HG03439 (cell line): Measurements from ENCODE around the gene ULK2.
"Not testable (repeated sequence)": the region's sequence is repeated elsewhere in the genome, so short reads cannot be mapped to it uniquely, and the experiment has no call there.

ENCODE experiments used
- ATAC-seq: cut with Tn5 transposase; IDR thresholded peaks from one replicate; pipeline ENCODE4 v1.9.1; 2021; ENCODE audit warnings: mild to moderate bottlenecking, moderate library complexity; ENCODE audit not compliant: unreplicated experiment

The ULK2 gene

DNA sequence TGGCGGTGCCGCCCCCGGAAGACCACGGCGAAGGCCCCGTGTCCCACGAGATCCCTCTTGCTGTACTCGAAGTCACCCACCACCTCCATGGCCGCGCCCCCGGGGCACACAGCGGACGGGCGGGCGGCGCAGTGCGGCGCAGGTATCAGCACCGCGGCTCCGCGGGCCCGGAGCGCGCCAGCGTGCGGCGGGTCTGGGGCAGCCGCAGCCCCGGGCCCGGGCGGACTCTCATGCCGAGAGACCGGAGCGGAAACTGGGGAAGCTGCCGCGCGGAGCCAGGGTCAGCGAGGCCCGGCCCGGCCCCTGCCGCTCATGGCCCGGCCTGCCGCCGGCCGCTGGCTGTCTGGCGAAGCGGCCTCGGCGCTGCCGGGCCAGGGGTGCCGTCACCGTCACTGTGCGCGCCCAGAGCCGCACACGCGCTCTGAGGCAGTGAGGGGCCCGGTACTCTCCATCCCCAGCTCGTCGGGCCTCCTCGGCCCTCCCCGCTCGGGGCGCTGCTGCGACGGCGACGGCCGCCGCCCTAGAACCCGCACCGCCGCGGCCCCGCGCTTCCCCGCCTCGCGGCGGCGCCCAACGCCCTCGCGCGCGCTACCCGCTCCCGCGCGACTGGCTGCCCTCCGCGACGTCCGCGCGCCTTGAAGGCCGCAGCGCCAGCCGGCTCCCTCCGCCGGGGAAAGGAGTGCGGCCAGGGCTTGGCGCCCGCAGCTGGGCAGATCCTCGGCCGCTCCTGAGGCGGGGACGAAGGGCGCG, at the start of gene ULK2:
TSS of gene ULK2 (minus strand) at position 608 of the 750 bp plus-strand sequence. CDS start at position 89, 519 bp downstream.
- peak; percentile 51 for ATAC-seq

DNA sequence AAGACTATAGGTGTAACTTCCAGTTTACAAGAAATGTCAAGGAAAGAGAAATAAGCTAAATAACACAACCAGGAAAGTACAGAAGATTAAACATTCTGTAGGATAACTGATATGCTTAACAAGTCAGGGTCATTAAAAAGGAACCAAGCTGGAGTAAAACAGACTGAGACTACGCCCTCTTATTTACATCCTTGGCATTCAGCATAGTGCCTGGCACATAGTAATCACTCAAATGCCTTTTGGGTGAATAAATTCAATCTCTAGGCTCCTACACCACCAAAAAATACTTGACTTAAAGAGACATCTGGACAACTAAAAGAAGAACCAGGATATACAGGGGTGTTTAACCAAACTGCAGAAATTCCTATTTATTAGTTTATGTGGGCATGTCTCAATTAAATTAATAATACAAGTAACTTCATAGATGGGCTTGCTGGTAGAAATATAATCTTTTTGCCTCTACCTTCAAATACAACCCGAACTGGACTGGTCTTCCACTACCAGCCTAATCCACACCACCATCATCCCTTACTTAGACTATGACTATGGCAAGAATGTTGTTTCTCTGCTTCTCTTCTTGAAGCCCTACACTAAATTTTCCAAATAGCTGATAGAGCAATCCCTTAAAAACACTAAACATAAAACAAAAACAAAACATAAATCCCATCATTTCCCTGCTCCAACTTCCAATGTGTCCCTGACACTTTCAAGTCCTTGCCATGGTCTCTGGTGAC, 47.7 kb upstream of the ULK2 start:
- ATAC-seq: no peak

DNA sequence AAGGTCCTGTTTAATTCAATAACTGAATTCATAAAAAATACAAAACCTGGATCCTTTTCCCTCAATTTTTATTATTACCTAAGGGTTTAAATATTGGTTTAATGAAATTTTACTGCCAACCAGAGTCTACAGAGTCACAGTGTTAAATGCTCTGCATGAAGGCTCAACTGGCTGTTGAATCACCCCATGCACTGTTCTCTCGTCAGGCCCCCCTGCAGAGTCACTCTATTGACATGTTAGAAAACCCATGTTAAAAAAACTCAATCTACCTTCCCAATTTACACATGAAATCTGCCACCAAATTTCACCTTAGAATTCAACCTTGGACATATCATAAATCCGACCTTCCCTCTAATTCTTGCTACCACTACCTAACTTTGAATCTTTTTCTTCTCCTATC, 43.3 kb upstream of the ULK2 start:
- no peak for ATAC-seq

DNA sequence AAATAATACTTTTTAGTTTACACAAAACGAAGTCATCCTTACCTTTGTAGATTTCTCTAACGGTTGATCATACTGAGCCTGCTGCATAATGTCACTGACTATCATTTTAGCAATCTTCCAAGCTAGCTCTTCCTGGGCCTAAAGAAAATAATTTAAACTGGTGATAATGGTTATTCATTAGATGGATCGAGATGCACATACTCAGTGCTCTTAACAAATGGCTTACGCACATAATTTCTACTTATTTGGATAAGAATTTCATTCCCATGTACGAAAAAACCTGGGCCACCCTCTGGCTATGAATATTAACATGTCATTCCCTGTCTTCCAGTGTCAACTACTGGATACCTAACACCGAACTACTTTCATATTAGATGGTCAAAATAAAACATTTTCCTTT, 41.4 kb upstream of the ULK2 start:
- ATAC-seq: no peak

DNA sequence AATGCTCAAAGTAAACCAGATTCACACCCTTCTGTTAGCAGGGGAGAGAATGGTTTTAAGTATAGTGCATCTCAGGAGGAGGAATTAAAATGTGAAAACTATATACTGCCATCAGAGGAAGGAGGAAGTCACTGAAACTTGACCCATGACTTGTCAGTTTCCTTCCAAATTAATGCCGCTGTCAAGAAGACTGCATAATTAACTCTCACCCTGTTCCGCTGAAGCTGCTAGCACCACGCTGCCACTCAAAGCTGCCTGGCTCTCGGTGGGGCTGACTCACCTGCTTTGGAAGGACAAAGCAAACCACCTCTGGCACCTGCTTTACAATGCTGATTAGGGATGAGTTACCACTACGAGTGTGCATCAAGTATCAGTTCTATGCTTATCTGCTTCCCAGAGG, 37.8 kb upstream of the ULK2 start:
- no peak for ATAC-seq

DNA sequence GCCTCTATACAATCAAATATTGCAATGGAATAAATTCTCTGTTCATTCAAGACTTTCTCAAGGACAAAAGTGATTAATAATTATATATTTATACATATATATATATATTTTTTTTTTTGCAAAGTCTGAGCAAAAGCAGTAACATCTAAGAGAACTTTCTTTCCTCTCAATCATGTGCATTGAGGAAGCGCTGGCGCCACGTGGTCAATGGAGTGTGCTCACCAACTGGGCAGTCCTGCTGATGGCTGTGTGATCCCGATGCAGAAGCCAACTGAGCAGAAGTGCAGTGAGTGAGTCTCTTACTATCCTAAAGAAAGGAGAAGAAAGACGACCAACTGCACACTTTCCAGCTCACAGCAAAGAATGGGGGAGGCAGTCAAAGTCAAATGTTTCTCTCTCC, 37.2 kb upstream of the ULK2 start:
- no peak for ATAC-seq

DNA sequence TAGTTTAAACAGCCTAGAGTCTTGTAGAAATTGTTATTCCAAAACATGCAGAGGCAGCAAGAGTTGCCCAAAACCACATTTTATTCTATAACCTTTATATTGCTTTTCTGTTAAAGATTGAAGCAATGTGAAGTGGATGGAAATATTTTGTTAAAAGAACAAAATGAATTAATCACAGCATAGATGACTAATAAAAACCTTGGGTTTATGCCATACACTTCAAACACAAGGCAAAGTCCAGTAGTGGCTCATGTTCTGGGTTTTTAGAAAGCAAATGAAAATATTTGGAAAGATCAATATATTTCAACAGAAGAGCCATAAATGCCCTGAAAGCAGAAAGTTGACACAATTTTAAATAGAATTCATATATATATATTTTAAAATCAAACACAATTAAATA, 36.7 kb upstream of the ULK2 start:
- ATAC-seq: no peak

DNA sequence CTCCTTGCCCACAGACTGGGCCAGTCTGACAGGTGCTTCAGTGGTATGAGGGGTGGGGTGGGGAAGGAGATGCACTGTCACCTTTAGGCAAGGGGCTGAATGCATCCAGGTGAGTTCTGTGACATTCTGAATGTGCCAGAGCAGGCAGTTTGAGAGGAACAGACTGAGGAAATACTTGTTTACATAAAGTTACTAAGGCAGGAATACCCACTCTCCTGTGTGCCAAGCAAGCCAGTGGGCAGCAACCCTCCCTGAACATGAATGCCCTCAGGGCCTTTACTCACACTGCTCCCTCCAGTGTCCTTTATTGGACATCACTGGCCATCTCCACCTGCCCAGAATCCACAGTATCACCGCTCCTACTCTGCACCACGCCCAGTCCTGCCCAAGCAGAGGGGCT, 33.1 kb upstream of the ULK2 start:
- no peak for ATAC-seq

DNA sequence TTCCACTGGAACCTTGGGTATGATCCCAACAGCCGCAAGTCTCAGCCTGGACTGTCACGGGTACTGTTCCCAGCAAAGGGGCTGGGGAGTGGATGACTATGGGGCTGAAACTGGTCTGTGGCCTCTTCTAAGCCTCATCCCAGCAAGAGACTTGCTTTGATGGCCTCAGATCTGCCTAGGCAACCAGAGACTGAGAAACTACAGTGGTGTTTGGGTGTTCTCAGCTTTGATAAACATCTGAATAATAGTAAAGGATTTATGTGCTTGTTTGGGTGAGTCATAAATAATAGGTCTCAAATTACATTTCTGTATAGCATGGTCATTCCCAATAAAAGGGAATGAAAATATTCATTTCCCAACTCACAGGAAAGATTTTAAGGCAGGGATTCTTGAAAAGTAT, 30.2 kb upstream of the ULK2 start:
- ATAC-seq: no peak

DNA sequence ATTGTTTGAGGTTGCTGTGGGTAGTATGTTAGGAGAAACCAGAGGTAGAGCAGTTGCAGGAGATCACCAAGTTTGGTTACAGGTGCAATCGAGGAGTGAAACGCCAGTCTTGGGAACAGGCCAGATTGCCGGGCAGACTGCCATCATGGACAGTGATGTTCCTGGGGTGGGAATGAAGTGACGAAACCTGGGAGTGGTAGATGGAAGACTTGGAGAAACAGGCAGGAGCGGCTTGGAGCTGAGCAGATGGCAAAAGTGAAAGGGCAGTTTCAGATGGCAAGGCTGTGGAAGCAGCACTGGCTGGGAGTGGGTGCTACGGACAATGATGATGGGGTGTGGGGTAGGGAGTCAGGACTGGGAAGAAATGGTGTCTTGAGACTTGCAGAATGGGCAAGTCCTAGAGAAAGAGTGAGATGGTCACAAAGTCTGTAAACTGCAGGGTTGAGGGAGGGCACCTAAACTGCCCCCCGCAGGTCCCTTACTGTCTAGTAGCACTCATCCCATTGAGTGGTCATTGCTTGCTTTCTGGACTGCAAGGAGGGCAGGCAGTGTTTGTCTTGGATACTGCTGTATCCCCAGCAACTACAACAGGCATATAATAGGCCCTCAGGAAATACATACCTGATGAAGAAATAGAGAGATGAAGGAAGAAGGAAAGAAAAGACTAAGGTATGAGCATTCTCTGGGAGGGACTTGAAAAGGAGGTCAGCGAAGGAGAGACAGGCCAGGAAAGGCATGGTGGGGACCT, 29.5 kb upstream of the ULK2 start:
- no peak for ATAC-seq

DNA sequence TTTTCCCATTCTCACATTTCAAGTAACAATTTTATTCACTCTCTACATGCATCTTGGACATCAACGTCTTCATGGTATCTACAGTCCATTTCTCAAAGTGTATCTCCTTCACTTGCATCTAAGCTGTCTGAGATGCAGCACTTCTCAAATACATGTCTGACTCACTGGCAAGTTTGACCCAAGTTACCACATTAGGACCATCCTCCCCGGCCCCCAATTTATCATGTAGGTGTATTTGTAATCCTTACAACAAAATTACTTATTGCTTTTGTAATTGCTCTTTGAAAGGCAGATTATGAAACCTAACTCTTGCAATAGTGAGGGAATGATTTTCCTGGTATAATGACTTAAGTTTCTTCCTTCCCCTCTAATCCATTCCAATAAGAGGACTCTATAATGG, 28.9 kb upstream of the ULK2 start:
- ATAC-seq: no peak

DNA sequence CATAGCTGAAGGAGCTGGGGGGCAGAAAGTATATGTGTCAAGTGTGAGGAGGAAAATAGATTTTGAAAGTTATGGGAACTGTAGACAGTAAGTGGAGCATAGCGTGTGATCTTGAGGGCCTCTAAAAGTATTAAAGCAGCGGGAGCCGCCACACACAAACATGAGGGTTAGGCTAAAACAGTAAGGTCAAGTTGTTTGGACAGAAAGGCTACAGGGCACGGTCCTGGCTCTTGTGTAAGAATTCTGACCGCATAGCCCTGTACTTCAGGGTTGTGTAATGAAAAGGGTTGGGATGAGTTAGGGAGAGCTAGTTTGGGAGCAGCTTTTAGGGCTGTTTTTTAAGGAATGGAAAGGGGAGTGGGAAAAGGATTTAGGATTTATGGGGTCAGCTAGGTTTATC, 22.8 kb upstream of the ULK2 start:
- ATAC-seq: not testable (repeated sequence)

DNA sequence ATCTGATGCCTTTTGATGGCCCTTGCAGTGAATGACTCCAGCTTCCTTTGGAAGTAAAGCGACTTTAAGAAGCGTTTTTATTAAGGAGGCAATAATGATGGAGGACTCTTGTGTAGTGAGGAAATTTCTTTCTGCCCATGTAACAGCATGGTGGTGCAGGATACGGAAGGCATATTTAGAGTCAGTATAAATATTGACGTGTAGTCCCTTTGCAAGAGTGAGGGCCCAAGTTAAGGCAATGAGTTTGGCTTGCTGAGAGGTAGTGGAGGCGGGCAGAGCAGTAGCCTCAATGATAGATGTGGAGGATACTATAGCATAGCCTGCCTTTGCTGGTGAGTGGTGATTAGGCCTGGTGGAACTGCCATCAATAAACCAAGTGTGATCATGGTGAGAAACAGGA, 22.3 kb upstream of the ULK2 start:
- not testable (repeated sequence) for ATAC-seq

DNA sequence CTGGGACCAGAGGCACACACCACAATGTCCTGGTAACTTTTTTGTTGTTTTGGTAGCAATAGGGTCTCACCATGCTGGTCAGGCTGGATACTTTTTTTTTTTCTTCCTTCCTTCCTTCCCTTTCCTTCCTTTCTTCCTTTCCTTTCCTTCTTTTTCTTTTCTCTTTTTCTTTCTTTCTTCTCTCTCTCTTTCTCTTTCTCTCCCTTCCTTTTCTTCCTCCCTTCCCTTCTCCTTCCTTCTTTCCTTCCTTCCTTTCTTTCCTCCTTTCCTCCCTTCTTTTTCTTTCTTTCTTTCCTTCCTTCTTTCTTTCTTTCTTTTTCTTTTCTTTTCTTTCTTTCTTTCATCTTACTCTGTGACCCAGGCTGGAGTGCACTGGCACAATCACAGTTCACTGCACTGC, 18.4 kb upstream of the ULK2 start:
- no peak for ATAC-seq

DNA sequence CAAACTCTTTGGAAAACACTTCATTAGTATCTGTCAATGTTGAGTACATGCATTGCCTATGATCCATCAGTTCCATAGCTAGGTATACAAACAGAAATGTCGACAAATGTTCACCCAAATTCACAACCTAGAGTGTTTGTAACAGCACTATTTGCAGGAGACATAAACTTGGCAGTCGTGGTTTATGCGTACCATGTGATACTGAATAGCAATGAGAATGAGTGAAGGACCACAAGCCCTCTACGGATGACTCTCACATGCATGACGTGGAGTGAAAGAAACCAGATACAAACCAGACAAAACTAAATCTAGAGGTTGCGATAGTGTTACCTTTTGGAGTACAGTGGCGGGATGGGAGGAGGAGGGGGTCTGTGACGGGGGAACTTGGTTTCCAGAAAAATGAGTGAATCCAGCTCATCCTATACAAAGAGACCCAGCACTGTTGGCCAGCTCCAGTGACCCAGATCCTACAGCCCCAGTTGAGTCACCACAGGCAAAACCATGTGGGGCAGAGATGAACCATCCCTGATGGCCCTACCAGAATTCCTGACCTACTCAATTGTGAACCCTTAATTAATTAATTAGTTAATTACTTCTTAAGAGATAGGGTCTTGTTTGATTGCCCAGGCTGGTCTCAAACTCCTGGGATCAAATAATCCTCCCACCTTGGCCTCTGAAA, 15.9 kb upstream of the ULK2 start:
- ATAC-seq: no peak

DNA sequence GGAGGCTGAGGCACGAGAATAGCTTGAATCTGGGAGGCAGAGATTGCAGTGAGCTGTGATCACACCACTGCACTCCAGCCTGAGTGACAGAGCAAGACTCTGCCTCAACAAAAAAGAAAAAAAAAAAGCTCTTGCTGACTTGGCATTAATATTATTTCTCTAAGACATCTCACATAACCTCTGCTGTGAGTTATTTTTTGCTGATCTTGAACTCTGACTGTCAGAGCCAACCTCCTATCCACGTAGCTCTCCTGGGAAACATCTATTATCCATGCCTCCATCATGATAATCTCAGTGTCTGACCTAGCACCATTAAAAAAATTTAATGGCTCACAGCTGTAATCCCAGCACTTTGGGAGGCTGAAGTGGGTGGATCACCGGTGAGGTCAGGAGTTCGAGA, 12.7 kb upstream of the ULK2 start:
- ATAC-seq: no peak

DNA sequence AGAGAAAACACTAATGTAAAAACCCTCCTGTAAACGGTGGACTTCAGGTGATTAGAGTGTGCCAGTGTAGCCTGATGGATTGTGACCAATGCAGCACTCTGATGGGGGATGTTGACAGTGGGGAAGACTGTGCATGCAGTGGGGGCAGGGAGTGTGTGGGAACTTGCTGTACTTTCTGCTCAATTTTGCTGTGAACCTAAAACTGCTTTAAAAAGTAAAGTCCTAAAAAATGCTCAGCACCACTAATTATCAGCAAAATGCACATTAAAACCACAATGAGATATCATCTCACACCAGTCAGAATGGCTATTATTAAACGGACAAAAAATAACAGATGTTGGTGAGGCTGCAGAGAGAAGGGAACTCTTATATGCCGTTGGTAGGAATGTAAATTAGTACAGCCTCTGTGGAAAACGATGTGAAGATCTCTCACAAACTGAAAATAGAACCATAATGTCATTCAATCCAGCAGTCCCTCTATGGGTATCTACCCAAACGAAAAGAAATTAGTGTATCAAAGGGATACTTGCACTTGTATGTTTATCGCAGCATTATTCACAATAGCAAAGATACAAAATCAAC, 9.7 kb upstream of the ULK2 start:
- no peak for ATAC-seq

DNA sequence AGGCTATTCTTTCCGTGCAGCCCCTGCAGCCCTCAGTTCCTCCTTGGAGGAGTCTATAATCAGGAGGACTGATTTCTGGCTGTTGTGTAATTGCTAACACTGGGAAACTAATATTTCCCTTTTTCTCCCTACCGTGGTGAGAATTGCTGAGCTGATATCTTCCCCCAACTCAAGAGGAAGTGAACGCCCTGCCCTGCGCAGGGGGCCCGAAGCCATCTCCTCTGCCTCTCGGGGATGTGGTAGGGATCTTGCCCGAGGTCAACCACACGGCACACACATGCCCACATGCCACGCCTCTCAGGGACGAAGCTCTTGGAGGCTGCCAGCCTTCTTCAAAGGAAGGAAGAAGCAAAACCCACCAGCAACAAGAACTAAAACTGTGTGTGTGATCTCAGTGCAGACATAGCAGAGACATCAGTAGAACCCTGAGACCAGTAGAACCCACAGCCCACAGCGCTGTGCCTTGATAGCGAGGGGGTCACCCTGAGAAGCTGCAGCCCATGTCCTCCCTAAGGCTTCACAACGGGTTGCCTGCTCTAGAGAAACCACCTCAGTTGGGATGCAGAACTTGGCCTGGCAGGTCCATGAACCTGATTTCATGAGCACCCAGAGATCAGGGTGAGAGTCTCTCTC, 8.9 kb upstream of the ULK2 start:
- no peak for ATAC-seq

DNA sequence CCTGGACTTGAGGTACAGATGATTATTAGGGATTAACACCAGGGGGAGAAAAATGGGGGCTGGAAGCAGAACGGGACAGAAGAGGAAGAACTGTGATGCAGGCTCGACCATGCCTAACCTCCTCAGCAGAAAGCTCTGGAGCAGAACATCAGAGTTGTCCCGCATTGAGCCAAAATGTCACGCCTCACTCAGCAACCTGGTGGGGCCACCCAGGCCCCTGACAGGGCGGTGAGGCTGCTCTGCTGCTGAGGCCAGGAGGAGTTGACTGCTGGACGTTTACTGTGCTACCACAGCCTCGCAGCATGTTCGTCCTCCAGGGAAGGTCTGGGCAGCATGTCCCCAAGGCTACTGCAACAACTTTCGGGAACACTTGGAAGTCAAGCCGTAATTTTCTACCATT, 6.5 kb upstream of the ULK2 start:
- no peak for ATAC-seq

DNA sequence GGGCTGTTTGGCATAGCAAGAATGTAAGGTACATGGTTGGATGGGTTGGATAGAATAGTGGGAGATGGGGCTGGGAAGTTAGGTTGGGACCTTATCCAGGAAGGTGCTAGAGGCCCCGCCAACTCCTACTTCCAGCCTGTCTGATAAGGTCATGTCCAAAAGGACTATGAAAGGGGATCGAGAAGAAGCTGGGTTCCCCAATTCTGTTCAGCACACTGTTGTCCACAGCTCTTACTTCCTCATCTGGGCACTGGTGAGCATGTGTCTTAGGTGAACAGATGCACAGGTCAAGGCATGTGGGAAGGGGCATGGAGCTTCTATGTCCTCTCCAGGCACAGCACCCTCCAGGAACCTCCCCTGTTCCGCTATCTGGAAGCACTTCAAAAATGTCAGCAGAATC, 5.6 kb upstream of the ULK2 start:
- ATAC-seq: no peak

DNA sequence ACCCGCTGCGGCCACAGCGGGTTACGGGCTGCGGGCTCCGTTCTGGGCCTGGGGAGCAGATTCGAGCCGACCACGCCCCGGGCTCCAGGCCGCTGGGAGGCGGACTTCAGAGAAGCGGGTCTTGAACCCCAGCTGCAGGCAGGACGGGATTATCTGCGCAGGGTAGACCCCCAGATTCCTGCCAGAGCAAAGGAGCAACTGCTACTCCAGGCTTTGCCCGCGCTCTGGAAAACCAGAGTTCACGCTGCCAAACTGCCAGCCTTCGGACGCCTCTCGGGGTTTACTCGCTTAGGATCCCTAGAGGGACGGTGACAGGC, 301 bp upstream of the ULK2 start:
- ATAC-seq: no peak
